Skin of body (tissue), 2 donors: ENCODE data around the gene AARS2. TPM values are rescaled to one million over a fixed set of nuclear protein-coding genes. Genes with fewer than 3 reads are reported as not detected.
"Not testable (repeated sequence)": the region's sequence is repeated elsewhere in the genome, so short reads cannot be mapped to it uniquely, and the experiment has no call there.

Source experiments
- DNase-seq: peaks from one replicate; lab custom pipeline; 2025; lab: John Stamatoyannopoulos, UW
- total RNA-seq: library from RNA; depleted of rRNA; stranded (reverse); fragments of >200 nt; gene quantifications from one replicate; pipeline ENCODE4 v1.2.3, GENCODE V29; 2014

AARS2 gene
- total RNA-seq, 1 donor from 2014 or later = 14.2 TPM

DNA sequence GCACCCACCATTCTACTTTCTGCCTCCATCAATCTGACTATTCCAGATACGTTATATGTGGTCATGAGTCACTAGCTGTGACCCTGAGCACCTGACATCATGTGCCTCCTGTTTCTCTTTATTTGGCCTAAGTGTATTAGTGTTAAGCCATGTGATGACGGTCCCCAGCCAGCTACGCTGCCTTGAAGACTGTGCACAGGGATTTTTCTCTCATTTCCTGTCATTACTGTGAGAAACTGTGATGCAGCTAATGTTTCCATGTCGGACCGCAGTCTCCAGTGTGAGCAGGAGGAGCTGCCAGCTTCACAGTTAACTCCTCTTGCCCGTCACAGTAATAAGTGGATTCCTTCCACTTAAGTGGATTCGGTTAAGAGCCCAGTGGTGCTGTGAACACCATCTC, 19.4 kb upstream of the AARS2 start:
- DNase-seq = peak; percentile 13

DNA sequence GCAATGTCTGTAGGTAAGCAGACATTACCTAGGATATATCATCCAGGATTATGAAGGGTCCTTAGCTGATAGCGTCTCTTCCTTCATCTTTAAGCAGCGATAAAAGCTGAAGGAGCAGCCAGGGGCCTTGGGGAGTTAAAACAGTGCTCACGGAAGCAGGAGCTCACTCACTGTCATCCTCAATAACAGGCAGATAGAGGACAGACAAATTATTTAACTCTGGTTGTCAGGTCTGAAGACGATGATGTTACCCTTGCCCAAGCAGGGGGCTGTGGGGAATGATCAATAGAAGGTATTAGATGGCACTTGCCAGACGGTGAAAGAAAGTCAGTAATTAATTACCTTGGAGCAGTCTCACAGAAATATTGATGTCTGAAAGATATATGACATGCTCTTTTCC, 16.7 kb upstream of the AARS2 start:
- no peak for DNase-seq

DNA sequence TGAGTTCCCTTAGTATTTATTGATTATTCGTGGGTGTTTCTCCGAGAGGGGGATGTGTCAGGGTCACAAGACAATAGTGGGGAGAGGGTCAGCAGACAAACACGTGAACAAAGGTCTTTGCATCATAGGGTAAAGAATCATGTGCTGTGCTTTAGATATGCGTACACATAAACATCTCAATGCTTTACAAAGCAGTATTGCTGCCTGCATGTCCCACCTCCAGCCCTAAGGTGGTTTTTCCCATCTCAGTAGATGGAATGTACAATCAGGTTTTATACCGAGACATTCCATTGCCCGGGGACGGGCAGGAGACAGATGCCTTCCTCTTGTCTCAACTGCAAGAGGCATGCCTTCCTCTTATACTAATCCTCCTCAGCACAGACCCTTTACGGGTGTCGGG, 15.1 kb upstream of the AARS2 start:
- not testable (repeated sequence) for DNase-seq

DNA sequence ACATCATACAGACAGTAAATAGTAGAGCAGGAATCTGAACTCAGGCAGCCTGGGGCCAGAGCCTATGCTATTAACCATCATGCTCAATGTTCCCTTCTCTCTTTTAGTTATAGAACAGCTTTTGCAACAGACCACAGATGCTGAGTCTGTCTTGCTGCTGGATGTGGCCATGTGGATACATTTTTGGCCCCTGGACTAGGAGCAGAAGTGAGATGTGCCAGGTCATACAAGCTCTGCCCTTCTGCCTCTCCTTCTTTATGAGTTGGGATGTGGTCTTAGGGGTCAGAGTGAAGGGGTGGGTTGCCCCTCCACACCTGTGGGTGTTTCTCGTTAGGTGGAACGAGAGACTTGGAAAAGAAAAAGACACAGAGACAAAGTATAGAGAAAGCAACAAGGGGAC, 14.6 kb upstream of the AARS2 start:
- no peak for DNase-seq

DNA sequence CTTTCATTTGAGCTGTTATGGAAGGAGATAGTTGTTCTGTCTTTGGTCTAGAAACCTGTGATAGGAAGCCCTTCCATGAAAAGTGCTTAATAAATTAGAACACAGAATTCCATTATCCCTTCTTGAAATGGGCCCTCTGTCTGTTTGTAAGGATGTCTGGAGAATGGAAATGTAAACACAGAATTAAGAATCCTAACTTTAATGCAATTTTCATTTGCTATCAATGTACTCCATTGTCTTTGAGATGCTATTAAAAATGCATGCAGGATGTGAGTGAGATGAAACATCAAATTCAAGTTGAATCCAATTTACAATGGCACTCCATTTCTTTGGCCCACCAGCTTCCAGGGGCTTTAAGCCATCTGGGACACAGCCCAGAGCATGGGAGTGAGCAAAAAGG, 13.9 kb upstream of the AARS2 start:
- DNase-seq = no peak

DNA sequence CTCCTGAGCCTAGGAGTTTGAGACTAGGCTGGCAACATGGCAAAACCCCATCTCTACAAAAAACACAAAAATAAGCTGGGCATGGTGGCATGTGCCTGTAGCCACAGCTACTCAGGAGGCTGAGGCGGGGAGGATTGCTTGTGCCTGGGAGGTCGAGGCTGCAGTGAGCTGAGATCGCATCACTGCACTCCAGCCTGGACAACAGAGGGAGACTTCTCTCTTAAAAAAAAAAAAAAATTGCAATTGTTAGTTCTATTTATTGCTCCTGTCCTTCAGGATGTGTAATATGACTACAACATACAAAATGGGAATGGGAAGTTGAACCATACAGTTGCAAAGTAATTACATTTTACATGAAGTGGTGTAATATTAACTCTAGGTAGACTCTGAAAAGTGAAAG, 8.1 kb upstream of the AARS2 start:
- no peak for DNase-seq

DNA sequence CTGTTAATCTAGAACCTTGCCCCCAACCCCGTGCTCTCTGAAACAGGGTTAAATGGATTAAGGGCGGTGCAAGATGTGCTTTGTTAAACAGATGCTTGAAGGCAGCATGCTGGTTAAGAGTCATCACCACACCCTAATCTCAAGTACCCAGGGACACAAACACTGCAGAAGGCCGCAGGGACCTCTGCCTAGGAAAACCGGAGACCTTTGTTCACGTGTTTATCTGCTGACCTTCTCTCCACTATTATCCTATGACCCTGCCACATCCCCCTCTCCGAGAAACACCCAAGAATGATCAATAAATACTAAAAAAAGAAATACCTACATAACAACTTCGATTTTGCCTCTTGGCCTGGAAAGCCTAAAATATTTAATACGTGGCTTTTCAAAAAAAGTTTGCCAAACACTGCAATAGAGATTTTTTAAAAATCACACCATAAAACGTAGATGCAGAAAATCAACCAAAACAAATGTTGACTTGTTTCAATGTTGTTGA, 4.0 kb upstream of the AARS2 start:
- DNase-seq = not testable (repeated sequence)

DNA sequence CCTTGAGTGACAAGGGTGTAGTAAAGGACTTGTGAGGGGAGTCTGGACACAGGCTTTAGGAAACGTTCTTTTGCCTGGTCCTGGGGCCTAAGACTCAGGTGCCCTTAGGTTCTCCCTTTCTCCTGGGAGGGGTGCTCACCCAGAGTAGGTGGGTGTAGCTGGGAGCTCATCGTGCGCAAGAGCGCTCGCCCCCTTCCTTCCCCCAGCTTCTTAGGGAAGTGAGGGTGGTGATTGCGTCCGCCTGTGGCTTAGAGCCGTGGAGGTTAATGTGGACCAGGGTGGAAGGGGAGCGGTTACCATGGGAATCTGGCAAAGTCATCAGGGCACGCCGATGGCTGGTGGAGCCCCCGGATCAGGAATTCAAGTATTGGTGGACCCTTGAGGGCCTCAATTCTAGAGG, 3.3 kb upstream of the AARS2 start:
- no peak for DNase-seq

DNA sequence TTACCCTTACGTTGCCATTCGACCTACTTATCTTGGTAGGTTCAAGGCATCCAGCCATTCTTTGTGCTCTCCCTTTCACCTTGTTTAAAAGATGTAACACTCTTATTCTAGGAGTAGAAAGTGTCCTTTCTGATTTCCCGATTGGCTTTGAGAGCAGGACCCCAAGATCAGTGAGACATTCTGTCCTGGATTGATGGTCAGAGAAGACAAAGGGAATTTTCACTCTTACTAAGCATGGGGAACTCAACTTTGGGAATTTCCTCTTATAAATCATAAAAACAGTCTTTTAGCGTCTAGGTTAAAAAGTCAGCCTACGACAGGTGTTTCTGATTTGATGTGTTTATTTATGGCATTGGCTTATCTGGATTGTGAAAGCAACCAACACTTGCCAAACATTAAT, 2.8 kb upstream of the AARS2 start:
- DNase-seq = no peak

DNA sequence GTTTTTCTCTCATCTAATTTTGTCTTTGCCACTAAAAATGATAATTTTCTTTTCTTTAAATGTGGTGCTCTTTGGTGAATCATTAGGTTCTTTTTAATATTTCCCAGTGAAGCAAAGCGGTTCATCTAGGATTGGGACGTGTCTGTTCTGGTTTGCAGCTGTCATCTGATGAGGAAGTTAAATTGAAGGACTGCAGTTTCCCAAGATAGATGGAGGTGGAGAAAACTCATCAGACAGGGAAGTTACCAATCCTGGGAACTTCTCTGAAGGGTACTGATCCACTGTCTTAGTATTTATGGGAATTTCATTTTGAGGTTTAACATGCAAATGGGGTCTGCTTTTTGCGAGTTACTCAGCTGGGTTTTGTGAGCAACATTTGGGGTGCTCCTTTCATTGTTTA, 2.4 kb upstream of the AARS2 start:
- DNase-seq = no peak

DNA sequence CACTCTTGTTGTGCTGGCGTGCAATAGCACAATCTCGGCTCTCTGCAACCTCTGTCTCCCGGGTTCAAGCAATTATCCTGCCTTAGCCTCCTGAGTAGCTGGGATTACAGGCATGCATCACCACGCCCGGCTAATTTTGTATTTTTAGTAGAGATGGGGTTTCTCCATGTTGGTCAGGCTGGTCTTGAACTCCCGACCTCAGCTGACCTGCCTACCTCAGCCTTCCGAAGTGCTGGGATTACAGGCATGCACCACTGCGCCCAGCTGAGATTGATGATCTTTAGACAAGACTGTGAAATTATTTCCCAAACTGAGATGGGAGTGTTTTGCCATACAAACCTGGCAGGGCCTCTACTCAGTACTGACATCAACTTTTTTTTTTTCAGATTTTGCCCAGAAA, 1.5 kb upstream of the AARS2 start:
- DNase-seq = not testable (repeated sequence)

DNA sequence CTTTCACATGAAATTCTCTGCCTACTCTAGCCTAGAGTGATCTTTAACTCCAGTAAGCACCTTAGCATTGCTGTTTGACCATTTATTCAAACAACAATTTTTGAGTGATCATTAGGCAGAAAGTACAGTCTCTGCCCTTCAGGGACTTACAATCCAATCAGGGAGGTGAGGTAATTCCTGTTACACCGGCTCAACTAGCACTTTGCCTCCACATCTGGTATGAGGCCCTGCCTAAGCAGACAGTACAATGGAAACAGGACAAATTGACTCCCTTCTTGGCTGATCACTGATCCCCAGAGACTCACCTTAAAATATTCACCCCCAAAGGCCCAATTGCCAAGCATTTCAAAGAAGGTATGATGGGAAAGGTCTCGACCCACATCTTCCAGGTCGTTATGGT, 1.4 kb downstream of the AARS2 start:
- DNase-seq = no peak

DNA sequence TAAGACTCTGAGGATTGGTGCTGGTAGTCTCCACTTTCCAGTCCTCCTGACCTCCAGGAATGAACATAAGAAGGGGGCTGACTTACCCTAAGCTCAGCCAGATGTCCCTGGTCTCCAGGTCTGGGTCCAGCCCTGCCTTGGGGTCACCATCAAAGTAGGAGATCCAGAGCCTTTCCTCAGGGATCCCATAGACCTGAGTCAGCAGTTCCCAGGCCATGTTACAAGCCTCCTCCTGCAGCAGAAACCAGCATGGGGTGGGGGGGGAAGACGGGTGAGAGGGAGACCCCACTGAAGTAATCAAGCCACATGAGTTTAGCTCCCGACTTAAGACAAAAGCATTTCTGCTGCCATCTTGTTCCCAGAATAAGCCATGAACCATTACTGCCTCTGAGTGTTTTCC, 1.8 kb downstream of the AARS2 start:
- no peak for DNase-seq

DNA sequence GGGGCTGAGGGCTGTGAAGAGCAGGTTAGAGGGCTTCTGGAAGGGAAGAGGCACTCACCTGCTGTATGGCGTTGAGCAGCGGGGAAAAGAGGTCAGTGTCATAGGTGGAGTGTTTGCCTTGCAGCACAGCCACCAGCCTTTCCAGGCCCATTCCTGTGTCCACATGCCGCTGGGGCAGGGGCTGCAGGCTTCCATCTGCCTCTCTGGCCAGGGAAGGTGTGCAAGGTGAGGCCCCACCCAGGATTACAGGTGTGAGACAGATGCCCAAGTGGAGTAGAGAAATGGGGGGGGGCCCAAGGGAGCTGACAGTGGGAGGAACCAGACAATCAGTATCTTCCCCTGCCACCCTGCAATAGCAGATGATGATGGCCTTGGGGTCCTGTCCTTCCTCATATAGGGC, 2.9 kb downstream of the AARS2 start:
- no peak for DNase-seq

DNA sequence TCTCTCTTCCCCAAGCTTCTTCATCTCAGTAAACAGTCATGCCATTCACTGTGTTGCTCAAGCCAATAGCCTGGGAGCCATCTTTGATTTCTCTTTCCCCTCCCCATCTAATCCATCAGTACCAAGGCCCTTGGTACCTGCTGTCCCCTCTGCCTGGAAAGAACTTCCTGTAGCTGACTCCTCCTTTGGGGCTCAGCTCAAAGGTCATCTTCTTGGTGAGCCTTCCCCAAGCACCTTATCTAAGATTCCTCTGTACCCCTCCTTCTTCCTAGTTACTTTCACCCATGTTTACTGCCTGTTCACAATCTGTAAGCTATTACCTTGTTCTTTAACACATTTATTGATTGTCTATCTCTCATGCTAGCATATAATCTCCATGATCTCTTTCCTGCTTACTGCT, 3.5 kb downstream of the AARS2 start:
- no peak for DNase-seq

DNA sequence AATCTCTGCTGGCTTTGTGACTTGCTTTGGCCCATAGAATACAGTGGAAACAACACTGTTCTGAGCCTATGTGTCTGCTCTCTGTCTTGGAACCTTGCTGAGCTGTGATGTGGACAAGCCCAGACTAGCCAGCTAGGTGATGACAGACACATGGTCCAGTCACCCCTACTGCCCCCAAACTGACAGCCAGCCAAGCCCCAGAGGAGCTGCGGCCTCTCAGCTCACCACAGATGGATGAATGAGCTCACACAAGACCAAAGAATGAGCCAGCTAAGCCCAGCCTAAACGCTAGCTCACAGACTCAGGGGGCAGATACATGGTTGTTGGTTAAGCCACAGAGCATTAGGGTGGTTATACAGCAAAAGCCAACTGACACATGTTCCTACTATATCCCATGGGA, 4.1 kb downstream of the AARS2 start:
- DNase-seq = no peak

DNA sequence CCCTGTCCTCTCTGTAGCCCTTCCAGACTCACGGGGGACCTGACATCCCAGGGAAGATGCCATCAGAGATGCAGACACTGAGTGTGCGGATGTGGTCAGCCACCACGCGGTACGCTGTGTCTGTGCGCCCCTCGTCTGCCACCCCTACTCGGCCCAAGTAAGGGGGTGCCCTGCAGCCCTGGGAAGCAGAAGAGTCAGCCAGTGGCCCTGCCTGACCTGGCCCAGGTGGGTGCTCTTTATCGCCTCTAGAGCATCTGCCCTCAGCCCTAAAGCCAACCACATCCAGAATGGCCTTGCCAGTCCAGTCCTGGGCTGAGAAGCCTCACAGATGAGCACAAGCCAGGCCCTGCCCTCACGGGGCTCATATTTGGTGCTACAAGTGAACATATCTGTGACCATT, 5.9 kb downstream of the AARS2 start:
- DNase-seq = no peak

DNA sequence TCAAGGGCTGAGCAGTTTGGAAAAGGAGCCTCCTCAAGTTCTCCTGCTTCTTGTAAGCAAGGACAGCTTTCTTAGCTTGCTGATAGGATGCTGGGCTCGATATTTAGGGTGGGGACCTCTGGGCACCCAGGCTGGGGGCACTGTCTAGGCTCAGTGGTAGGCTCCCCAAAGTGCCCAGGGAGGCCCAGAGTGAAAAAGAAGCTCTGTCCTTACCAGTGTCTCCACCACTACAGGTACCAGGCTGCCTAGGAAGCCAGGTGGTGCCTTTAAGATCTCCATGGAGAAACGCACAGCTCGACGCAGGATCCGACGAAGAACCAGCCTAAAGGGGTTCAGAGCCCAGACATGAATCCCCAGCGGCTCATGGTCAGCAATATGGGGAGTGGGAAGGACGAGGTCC, 6.4 kb downstream of the AARS2 start:
- DNase-seq = no peak

DNA sequence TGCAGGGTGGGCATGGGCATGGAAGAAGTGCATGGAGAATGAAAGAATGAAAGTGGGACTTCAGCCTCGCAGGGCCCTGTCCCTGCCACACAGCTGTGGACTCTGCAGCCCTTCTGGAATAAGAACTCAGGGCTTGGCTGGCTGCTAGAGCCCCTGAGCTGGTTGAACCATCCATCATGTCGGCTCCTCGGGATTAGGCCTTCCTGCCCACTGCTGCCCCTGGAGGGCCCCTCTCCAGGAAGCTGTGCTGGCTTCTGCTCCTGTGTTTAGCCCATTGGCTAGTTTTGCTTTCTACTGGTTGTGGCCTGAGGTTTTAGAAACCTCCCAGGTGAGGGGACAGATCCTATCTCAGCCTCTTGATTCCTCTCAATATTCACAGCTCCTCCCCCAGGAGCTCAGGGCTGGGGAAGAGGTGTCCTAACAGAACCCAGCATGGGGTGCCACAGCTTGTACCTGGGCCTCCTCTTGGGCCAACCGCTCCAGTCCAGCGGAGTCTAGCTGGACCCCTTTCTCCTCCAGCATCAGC, 7.9 kb downstream of the AARS2 start:
- no peak for DNase-seq

DNA sequence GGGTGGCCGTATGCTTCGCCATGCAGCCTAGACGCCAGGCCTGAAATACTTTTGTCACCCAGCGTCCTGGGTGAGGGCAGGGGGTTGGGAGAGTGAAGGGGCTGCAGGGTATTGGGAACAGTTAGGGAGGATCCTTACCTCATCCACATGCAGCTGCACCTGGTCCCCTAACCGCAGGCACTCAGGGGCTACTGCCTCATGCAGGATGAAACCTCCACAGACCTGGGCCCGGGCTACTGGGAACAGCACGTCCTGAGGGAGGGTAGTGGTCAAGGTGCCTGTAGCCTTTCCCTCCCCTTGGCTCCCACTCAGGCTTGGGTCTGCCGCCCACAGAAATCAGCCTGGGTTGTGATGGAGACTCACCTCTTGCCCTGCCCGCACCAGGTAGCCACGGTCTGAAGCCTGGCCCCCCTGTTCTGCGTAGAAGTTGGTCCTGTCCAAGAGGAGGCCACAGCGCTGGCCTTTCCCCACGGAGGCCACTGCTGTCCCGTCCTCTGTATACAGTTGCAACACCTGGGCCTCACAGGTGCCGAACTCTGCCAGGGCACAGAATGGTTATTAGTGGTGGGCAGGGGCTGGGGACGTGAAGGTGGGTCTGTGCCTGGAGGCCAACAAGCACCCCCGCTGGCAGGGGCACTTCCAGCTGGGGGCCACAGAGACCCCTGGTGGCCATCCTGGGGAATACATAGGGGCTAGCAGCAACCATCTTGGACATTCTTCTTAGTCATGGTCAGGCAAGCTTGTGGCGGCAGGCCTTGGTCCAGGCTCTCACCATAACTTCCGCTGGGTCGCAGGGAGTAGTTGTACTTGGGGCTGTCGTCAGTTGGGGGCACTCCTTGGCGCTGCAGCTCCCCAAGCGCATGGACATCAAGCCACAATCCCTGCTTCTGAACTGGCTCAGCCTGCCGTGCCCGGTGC, 8.6 kb downstream of the AARS2 start:
- DNase-seq = no peak

DNA sequence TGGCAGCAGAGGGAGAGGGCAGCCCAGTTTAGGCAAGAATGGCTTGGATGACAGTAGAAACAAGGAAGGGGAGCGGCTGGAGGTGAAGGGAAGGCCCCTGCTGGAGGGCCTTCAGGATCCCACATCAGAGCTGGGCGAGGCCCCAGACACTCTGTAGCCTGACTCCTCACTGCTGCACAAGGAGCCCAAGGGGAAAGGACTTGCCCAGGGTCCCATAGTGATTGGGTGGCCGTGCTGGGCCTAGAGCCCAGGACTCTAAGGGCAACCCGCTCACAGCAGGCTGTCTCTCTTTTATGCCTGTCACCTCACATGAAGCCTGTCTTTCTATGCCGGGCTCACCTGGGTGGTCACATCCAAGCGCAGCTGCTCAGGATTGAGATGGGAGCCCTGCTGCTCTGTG, 9.3 kb downstream of the AARS2 start:
- no peak for DNase-seq

DNA sequence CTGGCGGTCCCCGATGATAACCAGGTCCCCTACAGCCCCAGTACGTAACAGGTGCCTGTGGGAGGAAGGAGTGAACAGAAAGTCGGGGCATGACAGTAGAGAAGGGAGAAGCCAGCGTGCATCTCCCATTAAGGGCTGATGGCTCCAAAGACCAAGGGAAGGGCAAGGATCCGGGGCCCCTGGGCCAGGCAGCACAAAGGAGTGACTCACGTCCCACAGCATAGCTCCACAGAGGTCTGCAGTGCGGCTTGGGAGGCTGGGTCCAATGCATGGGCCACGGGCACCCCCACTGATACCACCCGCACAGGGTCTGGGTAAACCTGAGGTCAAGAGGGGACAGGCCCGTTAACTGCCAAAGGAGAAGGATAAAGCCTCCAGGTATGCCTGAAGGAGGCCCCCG, 10.3 kb downstream of the AARS2 start:
- DNase-seq = no peak
